Activated T-helper 2 cell treated with anti-CD3 and anti-CD28 coated beads, Interferon-gamma antibody, Interleukin-2, Interleukin-4, amounts not matched to agents 10 μg/mL and 5 μg/mL and 100 μg/mL, durations not matched to agents 14 hours and 24 hours and 36 hours (primary cell): Measurements from ENCODE around the gene MAMSTR. TPM values are rescaled to one million over a fixed set of nuclear protein-coding genes. Genes with fewer than 3 reads are reported as not detected.

Experiments used
- DNase-seq: peaks from one replicate; pipeline ENCODE4 v3.0.0; 2021; ENCODE audit warnings: low spot score
- H3K27ac Mint-ChIP-seq: one replicate; pipeline ENCODE4 v1.8.0; 2021; ENCODE audit warnings: mixed read lengths
- H3K27me3 Mint-ChIP-seq: one replicate; pipeline ENCODE4 v1.8.0; 2021; ENCODE audit warnings: low read depth, mixed read lengths
- H3K36me3 Mint-ChIP-seq: one replicate; pipeline ENCODE4 v1.8.0; 2021; ENCODE audit warnings: low read depth, mixed read lengths
- H3K4me1 Mint-ChIP-seq: one replicate; pipeline ENCODE4 v1.8.0; 2021; ENCODE audit warnings: low read depth, mixed read lengths
- H3K4me3 Mint-ChIP-seq: one replicate; pipeline ENCODE4 v1.8.0; 2021; ENCODE audit warnings: low read depth, mild to moderate bottlenecking, moderate library complexity, mixed read lengths
- H3K9me3 Mint-ChIP-seq: one replicate; pipeline ENCODE4 v1.8.0; 2021; ENCODE audit warnings: mixed read lengths
- intact Hi-C: fragments of 100-400 bp; cut with micrococcal nuclease; formaldehyde crosslinking; loops from one replicate; pipeline ENCODE4 v1.15.1; 2023
- total RNA-seq: library from RNA; stranded (reverse); gene quantifications from 2 replicates; pipeline ENCODE4 v1.2.3, GENCODE V29; 2022

MAMSTR gene
- total RNA-seq, 1 donor from 2014 or later: 1.2 TPM

DNA sequence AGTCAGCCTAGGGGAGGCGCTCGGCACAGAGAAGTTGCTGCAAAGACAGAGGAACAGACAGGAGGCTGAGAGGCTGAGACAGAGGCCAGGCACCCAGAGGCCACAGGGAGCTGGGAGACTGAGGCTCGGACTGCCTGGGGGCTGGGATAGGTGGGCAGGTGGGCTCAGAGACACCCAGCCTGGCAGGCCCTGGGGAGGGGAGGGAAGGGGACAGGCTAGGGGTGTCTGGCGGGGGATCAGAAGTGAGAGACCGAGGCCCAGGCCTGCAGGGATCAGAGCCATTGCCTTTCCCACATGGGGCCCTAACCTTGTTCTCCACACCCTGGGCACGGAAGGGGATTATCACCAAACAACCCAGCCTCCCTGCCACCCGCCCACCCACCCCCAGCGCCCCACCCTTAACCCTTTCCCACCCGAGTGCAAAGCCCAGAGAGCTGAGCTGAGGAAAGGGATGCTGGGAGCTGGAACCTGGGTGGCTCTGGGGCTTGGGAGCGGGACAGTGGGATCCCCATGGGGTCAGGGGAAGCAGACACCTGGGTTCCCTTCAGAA lies 48.0 kb downstream of the MAMSTR start:
- Mint-ChIP-seq H3K27ac (no peak overlapping the region), H3K36me3 (no peaks in the 10 kb centered on the region), H3K4me1 (peaks cover 5% of the 10 kb centered on the region), H3K4me3 (no peak overlapping the region), H3K27me3 (no peaks in the 10 kb centered on the region), H3K9me3 (peaks cover 4% of the 10 kb centered on the region)
- no peak for DNase-seq
- intact Hi-C loops: no loop called here

- DNase-seq: no peak
- Mint-ChIP-seq H3K9me3 (peaks cover 4% of the 10 kb centered on the region), H3K36me3 (no peaks in the 10 kb centered on the region), H3K4me3 (no peak overlapping the region), H3K4me1 (peaks cover 5% of the 10 kb centered on the region), H3K27ac (no peak overlapping the region), H3K27me3 (no peaks in the 10 kb centered on the region)
- intact Hi-C loops: no loop called here
Observed at GRCh38 chr19:48670699-48671445, 48.7 kb downstream of the MAMSTR start.

DNA sequence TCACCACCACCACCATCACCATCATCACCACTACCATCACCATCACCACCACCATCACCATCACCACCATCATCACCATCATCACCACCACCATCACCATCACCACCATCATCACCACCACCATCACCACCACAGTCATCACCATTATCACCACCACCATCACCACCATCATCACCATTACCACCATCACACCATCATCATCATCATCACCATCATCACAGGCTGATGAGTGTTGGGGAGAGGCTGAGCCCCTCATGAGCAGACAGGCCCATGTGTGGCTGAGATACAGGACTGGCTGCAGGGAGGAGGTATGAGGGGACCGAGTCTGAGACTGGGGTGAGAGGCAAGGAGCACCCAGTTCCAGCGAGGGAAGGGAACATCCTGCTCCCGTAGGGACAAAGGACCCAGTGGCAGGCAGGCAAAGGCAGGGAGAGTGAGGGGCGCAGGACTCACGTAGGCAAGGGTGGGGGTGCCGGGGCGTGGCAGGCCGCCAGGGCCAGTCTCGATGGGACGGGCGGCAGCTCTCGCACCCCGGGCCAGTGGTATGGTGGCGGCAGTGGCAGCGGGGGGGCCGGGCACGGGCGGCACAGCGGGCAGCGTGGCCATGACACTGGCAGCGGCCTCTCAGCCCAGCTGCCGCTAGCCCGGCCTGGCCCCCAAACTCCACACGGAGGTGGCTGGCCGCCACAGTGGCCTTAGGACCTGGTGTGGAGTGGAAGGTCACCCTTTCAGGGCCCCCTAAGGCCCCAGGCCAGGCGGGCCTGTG lies 49.4 kb downstream of the MAMSTR start:
- Mint-ChIP-seq H3K9me3 (peaks cover 4% of the 10 kb centered on the region), H3K27me3 (no peaks in the 10 kb centered on the region), H3K4me3 (no peak overlapping the region), H3K36me3 (no peaks in the 10 kb centered on the region), H3K27ac (no peak overlapping the region), H3K4me1 (peaks cover under 1% of the 10 kb centered on the region)
- intact Hi-C loops: no loop called here
- DNase-seq: no peak

DNA sequence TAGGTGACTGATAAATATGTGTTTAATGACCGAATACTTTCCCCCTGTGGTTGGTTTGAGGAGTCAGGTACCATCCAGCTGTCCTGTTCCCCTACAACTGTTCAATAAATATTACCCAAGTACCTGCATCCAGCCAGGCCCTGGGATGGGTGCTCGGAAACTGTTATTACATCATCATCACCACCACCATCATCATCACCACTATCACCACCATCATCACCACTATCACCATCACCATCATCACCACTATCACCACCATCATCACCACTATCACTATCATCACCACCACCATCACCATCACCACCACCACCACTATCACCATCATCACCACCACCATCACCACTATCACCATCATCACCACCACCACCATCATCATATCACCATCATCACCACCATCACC lies 50.8 kb downstream of the MAMSTR start:
- Mint-ChIP-seq H3K36me3 (no peaks in the 10 kb centered on the region), H3K4me3 (no peak overlapping the region), H3K27me3 (no peaks in the 10 kb centered on the region), H3K4me1 (no peaks in the 10 kb centered on the region), H3K9me3 (peaks cover 4% of the 10 kb centered on the region), H3K27ac (no peak overlapping the region)
- no peak for DNase-seq
- intact Hi-C loops: no loop called here

GRCh38 chr19:48668332-48668731 lies 51.2 kb downstream of the MAMSTR start:
- DNase-seq: no peak

DNA sequence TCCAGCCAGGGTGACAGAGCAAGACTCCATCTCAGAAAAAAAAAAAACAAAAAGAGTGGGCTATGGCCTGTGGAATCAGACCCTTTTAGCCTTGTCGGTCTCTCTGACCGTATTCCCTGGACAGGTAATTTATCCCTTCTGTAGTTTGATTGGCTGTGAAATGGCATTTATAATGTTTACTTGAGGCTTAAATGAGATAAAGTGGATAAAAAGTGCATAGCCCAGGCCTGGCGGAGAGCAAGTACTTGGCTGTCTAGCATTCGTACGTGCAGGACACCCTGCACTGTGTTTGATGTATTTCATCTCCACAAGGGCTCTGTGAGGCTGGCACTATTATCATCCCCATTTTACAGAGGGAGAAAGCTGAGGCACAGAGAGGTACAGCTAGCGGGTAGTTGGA lies 53.7 kb downstream of the MAMSTR start:
- Mint-ChIP-seq H3K9me3 (peaks cover 4% of the 10 kb centered on the region), H3K4me1 (peaks cover 4% of the 10 kb centered on the region), H3K4me3 (no peak overlapping the region), H3K27me3 (no peaks in the 10 kb centered on the region), H3K27ac (no peak overlapping the region), H3K36me3 (no peaks in the 10 kb centered on the region)
- intact Hi-C loops: no loop called here
- DNase-seq: no peak

More at GRCh38 chr19:48668332-48668731, 51.2 kb downstream of the MAMSTR start:
- H3K4me1 Mint-ChIP-seq: no peaks in the 10 kb centered on the region
- no peak overlapping the region for H3K27ac Mint-ChIP-seq
- intact Hi-C loops: no loop called here
- H3K27me3 Mint-ChIP-seq: no peaks in the 10 kb centered on the region
- no peaks in the 10 kb centered on the region for H3K36me3 Mint-ChIP-seq
- peaks cover 4% of the 10 kb centered on the region for H3K9me3 Mint-ChIP-seq
- no peak overlapping the region for H3K4me3 Mint-ChIP-seq

DNA sequence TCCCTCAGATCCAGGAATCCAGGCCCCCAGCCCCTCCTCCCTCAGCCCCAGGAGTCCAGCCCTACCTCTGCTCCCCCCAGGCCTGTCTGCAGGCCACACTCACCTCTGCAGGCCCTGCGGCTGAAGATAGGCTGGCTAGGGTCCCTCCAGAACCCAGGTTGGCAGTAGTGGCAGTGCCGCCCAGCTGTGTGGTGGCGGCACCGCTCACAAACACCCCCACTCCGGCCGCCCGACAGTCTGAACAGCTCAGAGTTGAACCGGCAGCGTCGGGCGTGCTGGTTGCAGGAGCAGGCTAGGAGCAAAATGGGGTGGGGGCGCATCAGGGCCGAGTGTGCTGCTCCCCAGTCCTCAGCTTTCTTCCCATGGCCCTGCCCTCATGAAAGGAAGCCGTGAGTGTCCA lies 55.0 kb downstream of the MAMSTR start:
- H3K4me1 Mint-ChIP-seq: peaks cover 6% of the 10 kb centered on the region
- intact Hi-C loops: loop anchor here (5.0 kb wide), 1 partner anchor 83 kb away; the partner anchor contains the start of gene IZUMO1

GRCh38 chr19:48663667-48664066 lies 55.9 kb downstream of the MAMSTR start:
- Mint-ChIP-seq H3K4me3 (no peak overlapping the region), H3K9me3 (no peaks in the 10 kb centered on the region), H3K36me3 (no peaks in the 10 kb centered on the region), H3K27ac (no peak overlapping the region), H3K27me3 (peaks cover 3% of the 10 kb centered on the region), H3K4me1 (peaks cover 6% of the 10 kb centered on the region)
- DNase-seq: no peak
- intact Hi-C loops: loop anchor here (5.0 kb wide), 1 partner anchor 84 kb away; the partner anchor contains the start of gene IZUMO1

More for the DNA sequence above, 55.0 kb downstream of the MAMSTR start:
- H3K9me3 Mint-ChIP-seq: no peaks in the 10 kb centered on the region
- no peaks in the 10 kb centered on the region for H3K27me3 Mint-ChIP-seq
- H3K36me3 Mint-ChIP-seq: no peaks in the 10 kb centered on the region
- no peak overlapping the region for H3K4me3 Mint-ChIP-seq
- DNase-seq: no peak
- no peak overlapping the region for H3K27ac Mint-ChIP-seq

Other genes with a start within 250 kb of the MAMSTR start
- gene LMTK3, start 207.9 kb downstream of the MAMSTR start, total RNA-seq: 3.1 and 5.1 TPM in 2 replicates
- not detected in 2 replicates for gene SULT2B1, start 167.6 kb downstream of the MAMSTR start, total RNA-seq
- gene SPACA4, start 113.0 kb downstream of the MAMSTR start, total RNA-seq: not detected in 2 replicates
- gene FAM83E, start 104.6 kb downstream of the MAMSTR start, total RNA-seq: 4.3 and 6.4 TPM in 2 replicates
- 1,853 and 1,861 TPM in 2 replicates for gene RPL18, start 100.5 kb downstream of the MAMSTR start, total RNA-seq
- 34.3 and 35.0 TPM in 2 replicates for gene SPHK2, start 100.2 kb downstream of the MAMSTR start, total RNA-seq
- 7.3 and 7.9 TPM in 2 replicates for gene DBP, start 82.3 kb downstream of the MAMSTR start, total RNA-seq
- 5.4 and 6.5 TPM in 2 replicates for gene CA11, start 73.5 kb downstream of the MAMSTR start, total RNA-seq
- gene NTN5, start 46.7 kb downstream of the MAMSTR start, total RNA-seq: 0.46 and 0.55 TPM in 2 replicates
- gene FUT2, start 23.8 kb downstream of the MAMSTR start, total RNA-seq: not detected in 2 replicates
- 0.57 and 1.0 TPM in 2 replicates for gene RASIP1, start 20.9 kb upstream of the MAMSTR start, total RNA-seq
- gene IZUMO1, start 27.2 kb upstream of the MAMSTR start, total RNA-seq: 0.21 TPM in 1 of 2 replicates, not detected in the other
- 0.27 and 0.64 TPM in 2 replicates for gene FUT1, start 32.9 kb upstream of the MAMSTR start, total RNA-seq
- gene FGF21, start 35.8 kb upstream of the MAMSTR start, total RNA-seq: not detected in 2 replicates
- gene BCAT2, start 91.3 kb upstream of the MAMSTR start, total RNA-seq: 87.9 and 88.9 TPM in 2 replicates
- gene HSD17B14, start 116.8 kb upstream of the MAMSTR start, total RNA-seq: 0.57 and 0.89 TPM in 2 replicates
- 1.6 and 2.2 TPM in 2 replicates for gene PLEKHA4, start 148.9 kb upstream of the MAMSTR start, total RNA-seq
- 30.8 and 31.8 TPM in 2 replicates for gene PPP1R15A, start 152.7 kb upstream of the MAMSTR start, total RNA-seq
- gene TULP2, start 179.0 kb upstream of the MAMSTR start, total RNA-seq: not detected in 2 replicates
- 142 and 147 TPM in 2 replicates for gene NUCB1, start 180.6 kb upstream of the MAMSTR start, total RNA-seq
- 0.67 TPM in 1 of 2 replicates, not detected in the other for gene DHDH, start 214.0 kb upstream of the MAMSTR start, total RNA-seq
- gene BAX, start 235.2 kb upstream of the MAMSTR start, total RNA-seq: 232 and 242 TPM in 2 replicates
- gene FTL, start 245.6 kb upstream of the MAMSTR start, total RNA-seq: 646 and 658 TPM in 2 replicates